Measurements from ENCODE around the gene PGGT1B.
A peak's percentile ranks its signal among the peaks of the same experiment; 100 is the strongest.

PGGT1B gene

DNA sequence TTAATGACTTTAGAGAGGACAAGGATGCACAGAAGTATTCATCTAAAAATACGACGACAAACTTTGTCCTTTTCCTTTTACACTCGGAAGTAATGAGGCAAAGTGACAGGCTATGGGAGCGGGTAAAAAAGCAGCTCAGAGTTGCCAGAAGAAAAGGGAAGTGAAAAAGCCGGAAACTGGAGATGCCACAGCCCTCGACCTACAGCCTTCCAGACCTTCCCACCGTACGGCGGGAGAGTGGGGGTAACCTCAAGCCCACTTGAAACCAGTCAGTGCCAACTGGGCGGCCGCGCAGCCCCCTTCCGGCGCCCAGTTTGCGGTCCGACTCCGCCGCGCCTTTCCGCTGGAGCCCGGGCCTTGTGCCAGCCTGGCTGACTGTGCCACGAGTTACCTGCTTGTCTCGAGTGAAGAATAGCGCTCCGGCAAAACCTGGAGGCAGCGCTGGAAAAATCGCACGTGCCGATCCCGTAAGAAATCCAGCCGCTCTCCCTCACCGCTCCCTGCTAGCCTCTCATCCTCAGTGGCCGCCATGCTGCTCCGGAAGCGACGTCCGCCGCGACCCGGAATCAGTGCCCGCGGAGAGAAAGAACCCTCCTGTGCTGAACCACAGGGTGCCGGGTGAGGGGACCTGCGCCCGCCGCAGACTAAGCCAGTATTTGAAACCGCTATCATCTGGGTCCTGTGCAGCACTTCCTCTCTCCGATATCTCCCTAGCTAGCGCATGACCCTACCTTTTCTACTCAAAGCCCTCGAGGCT is at the start of gene PGGT1B:
TSS of gene PGGT1B (minus strand) at position 557 of the 757 bp plus-strand sequence. CDS start at position 531, 26 bp downstream.
- peak; percentile 61 for DNase-seq (ENCODE audit: low spot score)

DNA sequence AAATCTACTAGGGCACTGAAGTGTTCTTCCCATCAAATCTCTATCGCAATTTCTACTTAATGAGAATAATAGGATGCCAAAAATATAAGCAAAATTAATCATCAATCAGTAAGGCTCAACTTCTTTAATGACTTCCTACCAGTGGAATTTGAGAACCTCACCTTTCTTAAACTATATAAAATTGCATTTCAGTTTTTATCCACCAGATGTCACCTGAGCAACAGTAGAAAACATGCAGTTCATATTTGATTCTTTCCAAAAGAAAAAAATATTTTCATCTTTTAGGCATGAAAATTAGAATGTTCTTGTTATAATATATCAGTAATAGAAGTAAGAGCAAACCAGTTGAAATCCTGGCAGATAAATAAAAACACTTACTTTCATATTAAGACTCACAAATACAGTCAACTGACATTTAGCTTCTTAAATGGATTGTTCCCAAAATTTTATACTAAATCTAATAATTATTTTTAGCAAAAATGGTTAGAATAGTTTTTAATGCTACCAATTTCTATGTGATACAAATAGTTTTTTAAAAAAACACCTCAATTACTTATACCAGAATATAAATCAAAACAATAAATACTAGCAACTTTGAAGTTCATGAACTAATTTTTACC is 47.2 kb upstream of the PGGT1B start:
- peak; percentile 14 for DNase-seq (ENCODE audit: low spot score)

- DNase-seq (ENCODE audit: low spot score) = no peak
Measured at GRCh38 chr5:115308815-115309214, 46.1 kb upstream of the PGGT1B start.

- no peak for DNase-seq (ENCODE audit: low spot score)
Measured at GRCh38 chr5:115306011-115306536, 43.4 kb upstream of the PGGT1B start.

GRCh38 chr5:115304496-115304895 is 41.8 kb upstream of the PGGT1B start:
- no peak for DNase-seq (ENCODE audit: low spot score)

DNA sequence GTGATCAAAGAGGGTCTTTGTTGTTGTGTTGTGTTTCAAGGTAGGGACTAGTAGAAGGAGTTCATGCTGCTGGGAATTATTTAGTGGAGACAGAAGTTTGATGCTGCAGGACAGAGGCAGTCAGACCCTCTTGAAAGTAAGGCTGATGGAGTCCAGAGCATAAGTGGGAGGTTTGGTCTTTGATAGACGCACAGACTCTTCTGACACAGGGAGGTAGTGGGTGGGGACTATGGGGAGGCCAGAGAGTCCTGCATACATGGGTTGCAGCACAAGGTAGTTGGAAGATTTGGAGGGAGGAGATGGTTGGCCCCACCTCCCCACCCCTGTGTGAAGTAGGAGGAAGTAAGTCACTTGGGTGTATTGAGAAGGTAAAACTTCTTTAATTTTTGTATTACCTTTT is 36.1 kb upstream of the PGGT1B start:
- no peak for DNase-seq (ENCODE audit: low spot score)

DNA sequence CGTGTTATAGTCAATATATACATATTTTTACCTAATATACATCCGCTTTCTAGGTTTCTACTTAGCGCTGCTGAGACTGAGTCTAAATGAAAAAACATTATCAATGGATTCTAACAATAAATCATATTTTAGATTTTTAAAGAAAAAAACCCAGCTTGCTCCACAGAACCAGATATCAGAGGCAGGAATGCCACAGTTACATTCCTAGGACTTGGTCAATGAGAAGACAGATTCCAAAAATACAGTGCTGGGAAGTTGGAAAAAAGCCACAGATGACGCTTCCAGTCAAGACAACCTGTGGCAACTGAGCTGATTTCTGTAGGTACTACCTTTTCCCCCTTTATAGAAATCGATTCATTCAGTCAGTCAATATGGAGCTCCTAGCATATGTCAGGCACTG is 34.4 kb upstream of the PGGT1B start:
- peak; percentile 20 for DNase-seq (ENCODE audit: low spot score)

- DNase-seq (ENCODE audit: low spot score) = peak; percentile 95
Measured at GRCh38 chr5:115296124-115297022, 33.7 kb upstream of the PGGT1B start, which contains the start of gene CCDC112. TSS of gene CCDC112 (minus strand) at chr5:115296654. CDS start at chr5:115296543, 111 bp downstream.

DNA sequence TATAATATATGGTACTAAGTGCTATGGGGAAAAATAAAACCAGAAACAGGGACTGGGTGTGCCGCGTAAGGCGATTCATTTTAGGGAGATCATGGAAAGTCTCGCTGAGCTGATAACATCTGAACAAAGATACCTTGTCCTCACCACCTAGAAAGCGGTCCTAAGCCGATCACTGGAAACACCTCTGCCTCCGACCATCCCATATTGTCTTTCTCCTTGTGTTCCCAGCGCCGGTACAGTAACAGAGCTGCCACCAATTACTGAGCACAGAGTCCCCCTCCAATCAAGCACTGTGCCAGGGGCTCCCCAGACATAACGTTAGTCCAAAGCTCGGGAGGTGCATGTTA is 33.1 kb upstream of the PGGT1B start:
- DNase-seq (ENCODE audit: low spot score) = no peak

GRCh38 chr5:115291397-115291796 is 28.7 kb upstream of the PGGT1B start:
- no peak for DNase-seq (ENCODE audit: low spot score)

DNA sequence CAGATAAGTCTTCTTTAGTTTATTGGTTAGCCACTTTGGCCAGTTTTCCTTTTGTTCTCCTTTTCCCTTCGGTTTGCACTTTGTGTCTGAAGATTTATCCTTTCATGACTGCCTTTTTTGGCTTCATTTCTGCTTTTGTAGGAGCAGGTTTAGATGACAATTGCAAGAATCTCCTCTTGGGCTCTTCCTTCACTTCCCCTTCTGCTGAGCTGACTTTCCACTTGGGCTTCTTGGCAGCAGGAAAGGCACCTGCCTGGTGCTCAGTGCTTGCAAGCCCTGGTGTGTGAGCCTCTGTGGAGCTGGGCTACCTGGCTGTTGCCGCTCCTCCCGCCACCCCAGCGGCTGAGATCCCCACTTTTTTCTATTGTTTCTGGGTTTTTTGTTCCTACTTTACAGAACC is 26.4 kb upstream of the PGGT1B start:
- no peak for DNase-seq (ENCODE audit: low spot score)

DNA sequence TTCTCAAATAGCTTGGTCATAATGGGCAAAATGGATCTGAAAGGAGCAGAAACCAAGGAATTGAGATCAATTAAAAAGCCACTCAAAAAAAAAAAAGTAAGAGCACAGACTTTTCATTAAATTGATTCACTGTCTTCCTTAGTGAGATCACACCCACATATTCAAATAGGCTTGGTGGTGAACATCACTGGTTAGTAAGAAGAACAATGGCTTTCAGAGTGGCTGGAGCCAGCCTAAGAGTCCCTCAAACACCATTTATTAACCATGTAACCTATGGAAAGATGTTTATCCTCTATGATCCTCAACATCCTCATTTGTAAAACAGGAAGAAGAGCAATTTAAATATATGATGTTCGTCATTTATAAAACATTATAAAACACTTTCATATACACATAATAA is 21.3 kb upstream of the PGGT1B start:
- DNase-seq (ENCODE audit: low spot score) = no peak

DNA sequence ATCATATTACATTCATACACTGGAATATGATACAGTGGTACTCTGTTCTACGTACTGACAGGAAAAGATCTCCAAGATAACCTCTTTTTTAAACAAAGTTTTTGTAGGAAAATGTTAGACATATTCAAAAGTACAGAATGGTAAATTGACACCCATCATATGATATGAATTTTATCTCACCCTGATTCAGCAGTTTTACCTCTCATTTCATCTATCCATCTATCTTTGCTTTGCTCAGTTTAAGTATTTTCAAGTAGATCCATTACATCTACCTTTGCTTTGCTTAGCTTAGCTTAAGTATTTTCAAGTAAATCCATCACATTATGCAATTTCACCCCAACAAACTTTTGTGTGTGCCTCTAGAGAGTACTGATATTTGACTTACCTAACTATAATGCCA is 19.5 kb upstream of the PGGT1B start:
- no peak for DNase-seq (ENCODE audit: low spot score)

- DNase-seq (ENCODE audit: low spot score) = no peak
Measured at GRCh38 chr5:115274584-115274983, 11.9 kb upstream of the PGGT1B start.

DNA sequence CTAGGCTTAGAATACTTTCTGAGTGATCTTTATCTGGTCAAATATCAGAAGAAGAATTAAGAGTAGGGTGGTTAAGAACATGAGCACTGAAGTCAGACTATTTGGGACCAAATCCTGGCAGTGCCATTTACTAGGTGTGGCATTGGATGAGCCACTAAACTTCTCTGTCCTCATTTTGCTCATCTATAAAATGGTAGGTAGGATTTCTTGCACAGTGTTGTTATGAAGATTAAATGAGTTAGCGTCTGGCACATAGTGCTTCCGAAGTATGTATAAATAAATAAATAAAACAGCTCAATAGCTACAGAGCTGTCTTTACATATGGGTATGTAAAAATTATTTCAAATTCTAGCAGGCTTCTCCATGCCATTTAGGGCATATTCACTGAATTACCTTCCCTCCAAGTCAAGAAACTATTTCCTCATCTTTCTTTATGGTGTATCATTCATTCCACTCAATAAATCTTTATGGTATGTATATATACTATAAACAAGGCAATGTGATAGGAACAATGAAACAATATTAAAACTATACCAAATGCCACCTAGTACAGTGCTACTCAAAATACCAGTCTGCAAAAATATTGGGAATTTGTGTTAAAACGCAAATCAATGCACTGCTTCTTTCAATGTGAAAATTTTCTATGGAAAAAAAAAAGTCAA is 9.8 kb upstream of the PGGT1B start:
- no peak for DNase-seq (ENCODE audit: low spot score)

DNA sequence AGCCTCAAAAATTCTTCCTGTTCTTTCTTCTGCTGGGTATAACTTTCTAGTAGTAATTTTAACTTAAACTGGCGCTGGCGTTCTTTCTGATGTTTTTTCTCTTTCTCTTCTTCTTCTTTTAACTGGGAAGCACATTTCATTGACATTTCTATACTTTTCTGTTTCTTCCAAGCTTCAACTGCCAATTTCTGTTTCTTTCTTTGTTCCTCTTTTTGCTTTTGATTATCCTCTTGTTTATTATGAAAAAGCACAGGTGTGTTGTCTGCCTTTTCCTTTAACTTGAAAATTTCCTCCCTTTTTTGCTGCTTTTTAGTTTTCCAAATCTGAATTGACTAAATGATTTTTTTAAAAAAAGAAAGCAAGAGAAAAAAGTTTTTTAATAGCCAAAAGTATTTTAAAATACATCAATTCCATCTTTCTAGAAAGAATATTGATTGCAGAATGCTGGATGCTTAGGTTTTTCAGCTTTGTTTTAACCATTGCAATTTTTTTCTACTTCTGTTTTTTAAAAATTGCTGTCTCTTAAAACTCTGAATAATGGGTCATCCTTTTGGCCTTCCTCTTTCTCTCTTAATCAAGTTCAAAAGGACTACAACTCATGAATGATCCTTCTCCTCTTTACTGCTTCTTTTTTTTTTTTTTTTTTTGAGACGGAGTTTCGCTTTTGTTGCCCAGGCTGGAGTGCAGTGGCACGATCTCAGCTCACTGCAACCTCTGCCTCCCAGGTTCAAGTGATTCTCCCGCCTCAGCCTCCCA is 8.8 kb upstream of the PGGT1B start:
- DNase-seq (ENCODE audit: low spot score) = no peak

DNA sequence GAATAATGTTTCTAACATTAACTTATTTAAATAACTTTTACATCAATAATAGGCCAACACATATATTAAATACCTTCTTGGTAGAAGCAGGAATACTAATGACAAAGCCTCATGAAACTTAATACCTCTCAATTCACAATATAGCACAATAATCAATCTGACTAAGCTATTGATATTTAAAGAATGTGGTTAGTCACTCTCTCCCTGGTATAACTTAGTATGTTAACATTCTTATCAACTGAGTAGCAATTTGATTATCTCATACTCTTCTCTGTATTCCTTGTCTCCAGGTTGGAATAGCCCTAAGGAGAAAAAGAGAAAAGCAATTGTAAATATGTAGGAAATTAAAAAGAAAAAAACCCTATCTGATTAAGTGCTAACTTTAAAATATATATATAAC is 4.9 kb upstream of the PGGT1B start:
- peak; percentile 33 for DNase-seq (ENCODE audit: low spot score)

- no peak for DNase-seq (ENCODE audit: low spot score)
Measured at GRCh38 chr5:115265220-115265619, 2.5 kb upstream of the PGGT1B start.

- no peak for DNase-seq (ENCODE audit: low spot score)
Measured at GRCh38 chr5:115264786-115265185, 2.1 kb upstream of the PGGT1B start.

DNA sequence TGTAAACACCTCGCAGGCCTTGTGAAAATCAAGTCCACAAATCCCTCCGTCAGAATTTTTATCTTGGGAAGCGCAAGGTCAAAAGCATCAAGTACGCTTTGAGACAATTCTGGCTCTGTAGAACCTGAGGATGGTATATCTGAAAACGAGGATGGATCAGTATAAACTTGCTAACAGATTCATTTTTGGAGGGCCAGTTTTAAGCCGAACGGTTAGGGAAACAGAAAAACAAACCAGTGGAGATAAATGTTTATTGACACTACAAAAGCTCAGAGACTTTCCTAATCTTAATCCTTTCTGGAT is 352 bp upstream of the PGGT1B start:
- DNase-seq (ENCODE audit: low spot score) = no peak

DNA sequence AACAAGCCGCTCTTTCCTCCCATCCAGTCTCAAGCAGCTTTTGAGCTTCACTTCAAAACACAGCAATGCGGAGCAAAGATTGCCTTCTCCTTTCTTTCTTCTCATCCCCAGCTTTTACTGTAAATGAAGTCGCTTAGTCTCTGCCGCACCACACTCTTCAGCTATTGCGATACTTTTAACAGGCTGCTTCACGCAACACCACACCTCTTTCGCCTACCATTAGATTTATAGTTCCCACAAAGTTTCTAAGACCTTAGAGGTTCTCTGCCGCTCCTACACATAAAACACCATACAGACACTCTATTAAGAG is 711 bp downstream of the PGGT1B start:
- DNase-seq (ENCODE audit: low spot score) = peak; percentile 6

DNA sequence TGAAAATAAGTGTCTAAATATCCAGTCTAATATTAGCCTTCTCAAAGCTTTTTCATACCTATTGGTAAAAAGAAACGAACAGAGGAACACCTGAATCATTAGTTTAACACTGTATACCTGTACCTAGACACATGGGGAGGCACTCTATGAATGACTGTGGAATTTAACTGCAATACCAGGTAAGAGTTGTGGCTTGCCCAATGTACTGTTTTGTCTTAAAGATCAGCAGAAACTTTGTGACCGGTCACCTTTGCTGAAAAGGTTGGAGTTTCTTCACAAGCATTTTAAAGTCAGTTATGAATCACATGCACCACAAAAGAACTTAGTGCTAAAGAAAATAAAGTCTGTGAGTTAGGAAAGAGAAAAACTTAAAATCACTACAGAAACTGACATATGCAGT is 2.4 kb downstream of the PGGT1B start:
- DNase-seq (ENCODE audit: low spot score) = no peak

Data from AG08395 (cell line).